C1 segment of cervical spinal cord (tissue), 14 donors: ENCODE data around the gene TTC9C.
"Not testable (repeated sequence)": the region's sequence is repeated elsewhere in the genome, so short reads cannot be mapped to it uniquely, and the experiment has no call there.

Source experiments
- DNase-seq, 14 donors: peaks; one replicate each; lab custom pipeline; 2025; lab: John Stamatoyannopoulos, UW

The TTC9C gene

GRCh38 chr11:62709247-62710000, 18.9 kb upstream of the TTC9C start:
- peak; percentile 64 to 96 (median 91) for DNase-seq

DNA sequence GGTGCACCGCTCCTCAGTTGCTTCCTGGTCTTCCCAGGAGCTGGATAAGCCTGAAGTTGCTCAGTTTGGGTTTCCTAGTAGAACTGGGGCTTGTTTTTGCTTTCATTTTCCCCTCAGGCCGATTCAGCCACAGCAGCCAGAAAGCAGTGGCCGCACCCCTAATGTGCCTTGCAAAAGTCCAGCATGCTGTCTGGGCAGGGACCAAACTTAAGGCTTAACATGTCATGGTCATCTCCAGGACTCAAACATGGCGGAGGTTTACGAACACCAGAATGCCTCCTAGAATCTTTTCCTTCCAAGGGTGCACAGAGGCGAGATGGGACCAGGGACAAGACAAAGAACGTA, 18.3 kb upstream of the TTC9C start:
- DNase-seq: peak in 3 of 14 donors; percentile 45 to 64 (median 61)

DNA sequence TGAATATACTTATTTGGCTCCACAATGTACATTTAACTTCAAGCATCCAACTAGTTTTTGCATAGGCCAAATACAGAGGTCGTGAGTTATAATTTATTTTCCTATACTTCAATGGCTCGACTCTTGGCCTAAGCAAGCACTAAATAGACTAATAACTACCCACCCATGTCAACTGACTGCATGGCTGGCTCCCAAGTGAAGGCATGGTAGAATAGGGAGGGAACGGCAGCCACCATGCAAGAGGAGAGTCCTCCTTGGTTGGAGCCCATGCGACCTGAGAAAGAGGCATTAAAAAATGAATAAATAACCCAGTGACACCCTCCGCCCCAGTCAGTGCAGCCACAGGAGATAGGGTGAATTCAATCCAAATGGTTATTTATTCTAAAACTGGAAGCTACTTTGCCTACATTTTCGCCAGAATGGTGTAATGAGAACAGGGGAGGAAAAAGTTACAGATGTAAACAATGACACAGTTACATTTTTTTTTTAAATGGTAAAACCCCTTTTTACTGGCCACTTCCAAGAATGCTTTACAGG, 15.9 kb upstream of the TTC9C start:
- DNase-seq: no peak

- DNase-seq: no peak
Measured at GRCh38 chr11:62712861-62713260, 15.4 kb upstream of the TTC9C start.

GRCh38 chr11:62713343-62713742, 14.9 kb upstream of the TTC9C start:
- DNase-seq: no peak

GRCh38 chr11:62715150-62716130, 12.8 kb upstream of the TTC9C start:
- DNase-seq: no peak

DNA sequence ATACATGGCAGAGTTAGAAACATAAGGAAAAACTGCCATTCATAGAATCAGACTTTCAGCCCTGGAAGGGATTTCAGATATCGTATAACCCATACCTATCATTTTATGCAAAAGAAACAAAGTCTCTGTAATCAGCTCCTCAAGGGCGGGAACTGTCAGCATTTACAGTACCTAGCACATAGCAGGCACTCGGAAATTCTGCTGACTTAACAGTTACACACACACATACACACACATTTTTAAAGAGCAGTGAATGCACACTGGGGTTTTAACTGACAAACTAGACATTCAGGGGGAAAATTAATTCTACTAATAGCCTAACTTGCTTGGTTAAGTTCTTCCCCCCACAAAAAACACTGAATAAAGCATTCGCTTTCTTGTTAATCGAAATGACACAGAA, 12.1 kb upstream of the TTC9C start:
- DNase-seq: no peak

DNA sequence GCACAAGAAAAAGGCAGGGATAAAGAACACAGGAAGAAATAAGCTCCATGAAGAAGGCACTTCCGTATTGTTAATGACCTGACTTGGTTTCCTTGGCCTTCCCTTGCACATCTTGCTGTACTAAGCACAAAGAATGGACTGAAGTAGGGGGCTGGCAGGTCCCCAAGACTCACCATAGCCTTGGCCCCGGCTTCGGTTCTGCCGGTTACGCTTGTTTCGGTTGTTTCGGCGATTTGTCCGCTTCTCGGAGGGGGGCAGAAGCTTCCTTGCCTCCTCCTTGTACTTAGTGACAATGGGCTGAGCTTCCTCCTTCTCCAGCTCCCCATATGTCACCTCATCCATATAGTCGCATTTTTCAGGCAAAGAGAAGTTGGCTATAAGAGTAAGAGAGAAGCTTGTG, 11.5 kb upstream of the TTC9C start:
- DNase-seq: peak in 2 of 14 donors; percentile 0 to 5

- DNase-seq: no peak
Measured at GRCh38 chr11:62719302-62719978, 8.8 kb upstream of the TTC9C start.

- no peak for DNase-seq
Measured at GRCh38 chr11:62721994-62722393, 6.3 kb upstream of the TTC9C start.

DNA sequence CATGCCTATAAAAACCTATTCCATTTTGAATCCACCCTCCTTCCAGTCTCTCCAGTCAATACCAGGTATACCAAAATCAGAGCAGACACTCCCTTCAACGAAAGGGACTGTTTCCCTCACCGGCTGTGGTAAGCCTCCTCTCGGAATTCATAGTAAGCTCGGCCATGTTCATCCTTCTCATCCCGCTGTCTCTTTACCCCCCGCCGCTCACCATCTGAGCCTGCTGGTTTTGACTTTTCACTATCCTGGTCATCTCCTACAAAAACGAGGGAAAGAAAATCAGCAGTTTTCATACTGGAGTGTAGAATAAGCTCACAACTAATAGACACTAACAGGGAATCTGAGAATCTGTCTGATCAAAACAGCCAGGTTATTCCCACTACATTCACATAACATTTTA, 4.1 kb upstream of the TTC9C start:
- peak in 1 of 14 donors; percentile 54 for DNase-seq

- DNase-seq: no peak
Measured at GRCh38 chr11:62725646-62726045, 2.6 kb upstream of the TTC9C start.

DNA sequence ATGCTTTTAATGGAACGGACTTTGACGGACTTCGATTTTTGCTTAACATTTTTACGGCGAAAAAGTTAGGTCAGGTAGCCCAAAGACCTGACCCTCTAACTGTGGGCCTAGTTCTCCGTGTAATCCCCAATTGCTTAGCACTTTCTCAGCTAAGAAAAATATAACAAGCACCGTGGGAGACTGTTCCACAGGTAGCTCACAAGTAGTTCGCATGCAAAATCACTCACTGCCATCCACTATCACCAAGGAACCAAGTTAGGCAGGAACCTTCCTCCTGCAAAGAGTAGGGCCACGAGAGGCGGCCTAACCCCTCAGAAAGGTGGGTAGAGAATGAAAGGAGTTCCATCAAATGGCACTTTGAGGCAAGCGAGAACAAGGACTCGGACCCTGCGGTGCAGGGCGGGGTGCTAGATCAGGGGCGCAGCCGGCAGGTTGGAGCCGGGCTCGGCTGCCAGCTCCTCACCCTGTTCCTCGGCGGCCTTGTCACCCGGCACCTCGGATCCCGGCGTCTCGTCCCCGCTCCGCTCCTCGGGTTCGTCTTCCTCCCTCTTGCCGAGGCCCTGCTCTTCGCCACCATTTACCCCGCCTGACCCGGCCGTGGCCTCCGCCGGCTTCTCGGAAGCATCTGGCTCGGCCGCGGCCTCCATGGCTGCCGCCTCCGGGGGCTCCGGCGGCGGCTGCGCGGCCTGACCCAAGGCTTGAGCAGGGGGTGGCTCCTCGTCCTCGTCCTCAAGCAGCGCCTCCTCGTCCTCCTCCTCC, 2.0 kb upstream of the TTC9C start:
- peak in 4 of 14 donors; percentile 12 to 63 (median 28) for DNase-seq

DNA sequence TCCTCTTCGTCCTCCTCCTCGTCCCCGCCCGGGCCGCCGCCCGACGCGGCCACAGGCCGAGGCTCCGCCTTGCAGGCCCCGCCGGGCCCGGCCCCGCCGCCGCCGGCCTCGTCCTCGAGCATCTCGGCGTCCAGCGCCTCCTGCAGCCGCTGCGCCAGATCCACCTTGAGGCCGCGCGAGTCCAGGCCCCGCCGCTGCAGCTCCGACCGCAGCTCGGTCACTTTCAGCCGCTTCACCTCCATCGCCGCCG, 1.4 kb upstream of the TTC9C start:
- no peak for DNase-seq

GRCh38 chr11:62727165-62727871, 968 bp upstream of the TTC9C start, which contains the start of gene HNRNPUL2:
Gene HNRNPUL2, minus strand, starts transcription at chr11:62727457. Its CDS starts 301 bp downstream, at chr11:62727156.
- DNase-seq: peak; percentile 84 to 99 (median 97)

- DNase-seq: peak; percentile 57 to 99 (median 94)
Measured at GRCh38 chr11:62727872-62728170, 465 bp upstream of the TTC9C start.

DNA sequence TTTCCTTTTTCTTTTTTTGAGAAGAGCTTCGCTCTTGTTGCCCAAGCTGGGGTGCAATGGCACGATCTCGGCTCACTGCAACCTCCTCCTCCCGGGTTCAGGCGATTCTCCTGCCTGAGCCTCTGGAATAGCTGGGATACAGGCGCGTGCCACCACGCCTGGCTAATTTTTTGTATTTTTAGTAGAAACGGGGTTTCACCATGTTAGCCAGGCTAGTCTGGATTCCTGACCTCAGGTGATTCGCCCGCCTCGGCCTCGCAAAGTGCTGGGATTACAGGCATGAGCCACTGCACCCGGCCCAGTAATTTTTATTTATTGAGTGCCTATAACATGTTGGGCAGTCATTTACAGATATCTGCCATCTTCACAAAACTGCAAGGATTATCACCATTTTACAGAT, 1.8 kb downstream of the TTC9C start:
- DNase-seq: not testable (repeated sequence)

GRCh38 chr11:62732830-62733229, 4.5 kb downstream of the TTC9C start:
- no peak for DNase-seq

DNA sequence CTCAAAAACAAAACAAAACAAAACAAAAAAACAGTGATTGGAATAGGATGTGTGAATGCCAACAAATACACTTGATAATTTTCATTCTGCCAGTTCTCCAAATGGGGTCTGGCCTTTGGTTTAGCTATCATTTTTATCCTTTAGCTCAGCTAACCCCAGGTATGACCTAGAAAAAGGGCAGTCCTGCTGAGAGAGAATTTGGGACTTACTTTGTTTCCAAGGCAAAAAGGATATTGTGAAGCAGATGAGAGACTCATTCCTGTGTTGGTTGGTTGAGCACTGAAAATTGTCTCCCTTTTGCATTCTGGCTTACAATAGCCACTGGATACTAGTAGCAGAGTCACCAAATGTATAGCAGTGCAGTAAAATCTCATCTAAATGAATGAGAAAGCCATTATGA, 8.9 kb downstream of the TTC9C start:
- peak in 1 of 14 donors; percentile 10 for DNase-seq

DNA sequence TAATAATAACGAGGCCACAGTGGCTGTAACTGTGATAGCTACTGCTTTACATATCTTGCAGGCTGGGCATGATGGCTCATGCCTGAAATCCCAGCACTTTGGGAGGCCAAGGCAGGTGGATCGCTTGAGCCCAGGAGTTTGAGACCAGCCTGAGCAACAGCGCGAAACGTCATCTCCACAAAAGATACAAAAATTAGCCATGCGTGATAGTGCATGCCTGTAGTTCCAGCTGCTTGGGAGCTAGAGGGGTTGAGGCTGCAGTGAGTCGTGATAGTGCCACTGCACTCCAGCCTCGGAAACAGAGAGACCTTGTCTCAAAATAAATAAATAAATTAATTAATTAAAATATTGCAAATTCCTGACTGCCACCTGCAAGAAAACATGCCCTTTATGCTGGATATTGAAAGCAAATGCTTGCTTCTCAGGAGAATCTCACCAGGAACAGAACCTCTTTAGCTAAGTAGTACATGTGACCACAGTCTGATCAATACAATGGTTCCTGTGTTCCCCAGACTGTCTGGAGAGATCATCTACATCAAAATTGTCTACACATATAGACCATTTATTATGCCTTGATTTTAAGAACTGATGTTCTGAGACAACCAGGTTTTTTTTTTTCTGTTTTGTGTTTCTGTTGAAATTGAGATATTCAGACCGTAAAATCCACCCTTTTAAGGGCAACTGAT, 19.3 kb downstream of the TTC9C start:
- no peak for DNase-seq
